Kidney (tissue), 14 donors: ENCODE data around the gene ZNF276. TPM values are rescaled to one million over a fixed set of nuclear protein-coding genes. Genes with fewer than 3 reads are reported as not detected.

Experiments
- DNase-seq, 5 donors: peaks; one replicate each; pipeline ENCODE4 v3.0.0-alpha.2; 2013 to 2020
- FAIRE-seq: peaks from 2 replicates; lab custom pipeline; 2012; peaks lifted over from hg19 to GRCh38; lab: Jason Lieb, UNC
- H3K27ac ChIP-seq, 2 donors: one replicate each; pipeline ENCODE4 v1.7.0; 2013; ENCODE audit warnings: low read depth in 2 of 2, low read length in 2 of 2, inconsistent platforms in 1 of 2
- H3K27me3 ChIP-seq: one replicate; pipeline ENCODE4 v1.7.1; 2013; ENCODE audit warnings: low read length, inconsistent platforms; ENCODE audit not compliant: control insufficient read depth, insufficient read depth
- H3K36me3 ChIP-seq, 3 donors: one replicate each; pipeline versions ENCODE4 v1.7.0 to v1.7.1; 2013; ENCODE audit warnings: low read length in 3 of 3, control low read depth in 1 of 3, inconsistent platforms in 1 of 3; ENCODE audit not compliant: insufficient read depth in 3 of 3, control insufficient read depth in 2 of 3
- H3K4me1 ChIP-seq, 3 donors: one replicate each; pipeline versions ENCODE4 v1.7.0 to v1.7.1; 2013; ENCODE audit warnings: low read length in 3 of 3, inconsistent platforms in 1 of 3, low read depth in 1 of 3; ENCODE audit not compliant: control insufficient read depth in 2 of 3, insufficient read depth in 2 of 3
- H3K4me3 ChIP-seq, 3 donors: one replicate each; pipeline versions ENCODE4 v1.7.0 to v1.8.1; 2013; ENCODE audit warnings: low read length in 3 of 3, control low read depth in 1 of 3, inconsistent platforms in 1 of 3
- H3K9ac ChIP-seq, 3 donors: one replicate each; pipeline versions ENCODE4 v1.7.0 to v1.7.1; 2013; ENCODE audit warnings: low read length in 3 of 3, control low read depth in 1 of 3, inconsistent platforms in 1 of 3
- H3K9me3 ChIP-seq, 3 donors: one replicate each; pipeline versions ENCODE4 v1.7.0 to v1.7.1; 2013; ENCODE audit warnings: low read length in 3 of 3, control low read depth in 1 of 3, inconsistent platforms in 1 of 3; ENCODE audit not compliant: control insufficient read depth in 2 of 3, insufficient read depth in 1 of 3
- intact Hi-C: fragments of 100-400 bp; cut with DNase I; formaldehyde crosslinking; loops from one replicate; pipeline ENCODE4 v1.11.1; 2022
- polyA plus RNA-seq: library from polyadenylated mRNA; stranded (reverse); fragments of 350-450 nt; fragmentation: Illumina TruSeq; extraction: RNeasy Lipid Tissue Mini Kit (QIAGEN cat#74804); gene quantifications from one replicate; pipeline ENCODE4 v1.2.3, GENCODE V29; 2014; ENCODE audit warnings: low read depth, low replicate concordance; ENCODE audit not compliant: insufficient read depth
- total RNA-seq: library from RNA; stranded (reverse); fragmentation: NEBNext Ultra II Directional; extraction: Animal tissue kit (Norgen Biotek cat#: 25700); gene quantifications from one replicate; pipeline ENCODE4 v1.2.1, GENCODE V29; 2021
- TF ChIP-seq, protein P1 (sequence below): IDR thresholded peaks from 3 replicates; pipeline ENCODE4 v1.5.1; 2012; ENCODE audit warnings: mild to moderate bottlenecking, moderate library complexity, borderline replicate concordance; ENCODE audit not compliant: insufficient read depth; ENCODE audit errors: extremely low read depth
- donor health status: control.
- donor health status: control.
- donor health status: control.
- donor health status: control.
- donor health status: control.
- donor health status: DM: yes; HTN: yes; CAD: no.
- donor health status: Normal renal cell carcinoma (clear cell type).

Gene ZNF276
- total and polyA plus RNA-seq, 2 donors from 2014 or later, result 16.4 to 35.4 TPM

- Histone ChIP-seq H3K27me3 (no peaks in the 10 kb centered on the region), H3K4me1 (no peaks in the 10 kb centered on the region), H3K36me3 (peaks cover 2 to 52% (median 37%) of the 10 kb centered on the region in 3 donors), H3K9ac (no peak overlapping the region), H3K4me3 (no peak overlapping the region), H3K9me3 (no peaks in the 10 kb centered on the region), H3K27ac (no peak overlapping the region)
- no peak for FAIRE-seq
- TF ChIP-seq, protein P1, sequence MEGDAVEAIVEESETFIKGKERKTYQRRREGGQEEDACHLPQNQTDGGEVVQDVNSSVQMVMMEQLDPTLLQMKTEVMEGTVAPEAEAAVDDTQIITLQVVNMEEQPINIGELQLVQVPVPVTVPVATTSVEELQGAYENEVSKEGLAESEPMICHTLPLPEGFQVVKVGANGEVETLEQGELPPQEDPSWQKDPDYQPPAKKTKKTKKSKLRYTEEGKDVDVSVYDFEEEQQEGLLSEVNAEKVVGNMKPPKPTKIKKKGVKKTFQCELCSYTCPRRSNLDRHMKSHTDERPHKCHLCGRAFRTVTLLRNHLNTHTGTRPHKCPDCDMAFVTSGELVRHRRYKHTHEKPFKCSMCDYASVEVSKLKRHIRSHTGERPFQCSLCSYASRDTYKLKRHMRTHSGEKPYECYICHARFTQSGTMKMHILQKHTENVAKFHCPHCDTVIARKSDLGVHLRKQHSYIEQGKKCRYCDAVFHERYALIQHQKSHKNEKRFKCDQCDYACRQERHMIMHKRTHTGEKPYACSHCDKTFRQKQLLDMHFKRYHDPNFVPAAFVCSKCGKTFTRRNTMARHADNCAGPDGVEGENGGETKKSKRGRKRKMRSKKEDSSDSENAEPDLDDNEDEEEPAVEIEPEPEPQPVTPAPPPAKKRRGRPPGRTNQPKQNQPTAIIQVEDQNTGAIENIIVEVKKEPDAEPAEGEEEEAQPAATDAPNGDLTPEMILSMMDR, result no peak
- peak in 2 of 5 donors; percentile 22 to 56 for DNase-seq
- intact Hi-C loops, result no loop called here
Measured at GRCh38 chr16:89729863-89730593, 8.7 kb downstream of the ZNF276 start.

DNA sequence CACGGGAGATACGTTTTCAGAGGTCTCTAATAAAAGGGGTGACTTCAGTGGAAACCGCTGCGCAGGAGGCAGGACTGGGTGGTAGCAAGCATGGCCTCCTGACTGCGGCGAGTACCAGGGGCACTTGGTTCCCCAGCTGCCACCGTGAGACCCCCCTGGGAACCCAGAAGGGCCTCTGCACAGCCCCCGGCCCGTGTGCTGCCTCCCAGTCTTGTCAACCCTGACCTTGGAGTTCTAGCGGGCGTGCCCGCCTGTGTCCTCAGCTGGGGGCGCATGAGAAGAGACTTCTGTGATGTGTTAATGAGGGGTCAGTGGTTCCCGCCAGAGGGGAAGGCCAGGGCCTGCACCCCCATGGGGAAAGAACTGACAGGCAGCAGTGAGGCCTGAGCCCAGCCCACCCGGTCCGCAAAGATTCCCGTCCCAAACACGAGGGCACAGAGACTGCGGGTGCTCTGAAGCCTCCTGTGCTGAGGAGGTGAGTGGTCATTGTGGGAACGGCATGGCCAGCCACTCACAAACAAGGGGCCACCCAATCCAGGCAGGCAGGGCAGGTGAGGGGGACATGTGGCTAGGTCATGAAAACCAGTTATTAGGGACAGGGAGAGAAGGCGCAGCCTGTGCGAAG, 9.4 kb downstream of the ZNF276 start:
- Histone ChIP-seq H3K4me1 (no peaks in the 10 kb centered on the region), H3K36me3 (peaks cover 2 to 58% (median 37%) of the 10 kb centered on the region in 3 donors), H3K9me3 (no peaks in the 10 kb centered on the region), H3K9ac (no peak overlapping the region), H3K27me3 (no peaks in the 10 kb centered on the region), H3K4me3 (no peak overlapping the region), H3K27ac (no peak overlapping the region)
- FAIRE-seq (no peak), DNase-seq (no peak)
- intact Hi-C loops, result no loop called here
- TF ChIP-seq, protein P1, result no peak

GRCh38 chr16:89732142-89732917, 11.0 kb downstream of the ZNF276 start:
- FAIRE-seq (no peak), DNase-seq (no peak)
- Histone ChIP-seq H3K4me3 (no peak overlapping the region), H3K36me3 (peaks cover 2 to 58% (median 35%) of the 10 kb centered on the region in 3 donors), H3K9me3 (no peaks in the 10 kb centered on the region), H3K4me1 (no peaks in the 10 kb centered on the region), H3K9ac (no peak overlapping the region), H3K27ac (no peak overlapping the region), H3K27me3 (no peaks in the 10 kb centered on the region)
- intact Hi-C loops, result no loop called here
- TF ChIP-seq, protein P1, result no peak
